PC-3 (cell line): Measurements from ENCODE around the gene H6PD. TPM values are rescaled to one million over a fixed set of nuclear protein-coding genes. Genes with fewer than 3 reads are reported as not detected.

Experiments used
- ATAC-seq: fragments of 200-7000 bp; cut with Tn5 transposase; 2 replicates; pipeline ENCODE4 v1.9.1; 2020; ENCODE audit warnings: mild to moderate bottlenecking, moderate library complexity
- BruUV-seq: library from RNA; stranded (reverse); fragments of 400-500 nt; replicated peaks from 2 replicates; lab custom pipeline; 2021; lab: Mats Ljungman, UMichigan
- CTCF ChIA-PET: fragments of 300-600 bp; sonication (Branson Sonifier 250); formaldehyde crosslinking; loops from one replicate; lab custom pipeline; 2022; ENCODE audit warnings: antibody characterized with exemption; lab: Charles Lee
- POLR2A ChIA-PET: fragments of 300-600 bp; sonication (Branson Sonifier 250); formaldehyde crosslinking; loops from one replicate; lab custom pipeline; 2022; ENCODE audit warnings: antibody characterized with exemption; ENCODE audit not compliant: unreplicated experiment; lab: Charles Lee
- DNase-seq: peaks from one replicate; pipeline ENCODE4 v3.0.0-alpha.2; 2015
- H2AFZ ChIP-seq: fragments of 300-600 bp; sonication (generic); 2 replicates; pipeline ENCODE4 v1.6.0; 2016; ENCODE audit warnings: antibody characterized with exemption, low read length
- H3F3A ChIP-seq: fragments of 300-600 bp; sonication (generic); one replicate; pipeline ENCODE4 v1.6.0; 2017; ENCODE audit warnings: antibody characterized with exemption, low read length, control low read depth, mild to moderate bottlenecking; ENCODE audit not compliant: unreplicated experiment
- H3K27ac ChIP-seq: fragments of 300-600 bp; sonication (generic); 2 replicates; pipeline ENCODE4 v1.5.1; 2016; ENCODE audit warnings: mild to moderate bottlenecking, low read length
- H3K27me3 ChIP-seq: fragments of 300-600 bp; sonication (generic); 2 replicates; pipeline ENCODE4 v1.6.1; 2016; ENCODE audit warnings: low read length, mixed read lengths
- H3K36me3 ChIP-seq: fragments of 300-600 bp; sonication (generic); 2 replicates; pipeline ENCODE4 v1.6.1; 2016; ENCODE audit warnings: low read depth, mixed run types, low read length, mixed read lengths
- H3K4me1 ChIP-seq: fragments of 300-600 bp; sonication (generic); 2 replicates; pipeline ENCODE4 v1.5.1; 2016; ENCODE audit warnings: low read length; ENCODE audit not compliant: insufficient read depth
- H3K4me2 ChIP-seq: fragments of 300-600 bp; sonication (generic); 2 replicates; pipeline ENCODE4 v1.6.0; 2016; ENCODE audit warnings: low read length
- H3K4me3 ChIP-seq: fragments of 300-600 bp; sonication (generic); 2 replicates; pipeline ENCODE4 v1.5.1; 2016; ENCODE audit warnings: mild to moderate bottlenecking, low read length, mixed read lengths
- H3K79me2 ChIP-seq: fragments of 300-600 bp; sonication (generic); 2 replicates; pipeline ENCODE4 v1.6.1; 2017; ENCODE audit warnings: low read length, mixed read lengths
- H3K9ac ChIP-seq: fragments of 300-600 bp; sonication (generic); 2 replicates; pipeline ENCODE4 v1.6.0; 2016; ENCODE audit warnings: mild to moderate bottlenecking, low read length
- H3K9me2 ChIP-seq: fragments of 300-600 bp; sonication (generic); replicated peaks from 2 replicates; pipeline ENCODE4 v1.6.1; 2016; ENCODE audit warnings: mixed run types, low read length, mixed read lengths
- H3K9me3 ChIP-seq: fragments of 300-600 bp; sonication (generic); 2 replicates; pipeline ENCODE4 v1.6.1; 2016; ENCODE audit warnings: low read length, mixed read lengths
- H4K20me1 ChIP-seq: fragments of 300-600 bp; sonication (generic); 2 replicates; pipeline ENCODE4 v1.6.1; 2016; ENCODE audit warnings: low read length, mixed read lengths
- EZH2 ChIP-seq: fragments of 300-600 bp; sonication (generic); IDR thresholded peaks from one replicate; pipeline ENCODE4 v1.6.1; 2017; ENCODE audit warnings: antibody characterized with exemption, mild to moderate bottlenecking, low read length; ENCODE audit not compliant: unreplicated experiment
- EZH2phosphoT487 ChIP-seq: fragments of 300-600 bp; sonication (generic); IDR thresholded peaks from 2 replicates; pipeline ENCODE4 v1.6.1; 2018; ENCODE audit warnings: mild to moderate bottlenecking, antibody characterized with exemption, low read length, borderline replicate concordance
- intact Hi-C: fragments of 100-400 bp; cut with micrococcal nuclease; formaldehyde crosslinking; loops from 2 replicates; pipeline ENCODE4 v1.9.0; 2023
- total RNA-seq: library from RNA; depleted of rRNA; stranded (reverse); fragments of >200 nt; gene quantifications from 2 replicates; pipeline ENCODE4 v1.2.3, GENCODE V29; 2014
- TF ChIP-seq, protein P1 (sequence below): fragments of 300-600 bp; sonication (generic); conservative IDR thresholded peaks from 2 replicates; pipeline ENCODE4 v1.5.1; 2017; ENCODE audit warnings: antibody characterized with exemption, low read depth, mild to moderate bottlenecking, low read length

Gene H6PD
- total RNA-seq, 1 experiment from 2014 or later: 6.8 TPM

GRCh38 chr1:9187004-9187403 lies 47.6 kb upstream of the H6PD start:
- no peaks in the 10 kb centered on the region for H3K9me2 ChIP-seq
- ATAC-seq: no peak
- H3F3A ChIP-seq: no peaks in the 10 kb centered on the region
- H3K27me3 ChIP-seq: no peaks in the 10 kb centered on the region
- ChIA-PET POLR2A (no interaction called here), CTCF (no interaction called here)
- H2AFZ ChIP-seq: no peak overlapping the region
- no peak overlapping the region for H3K27ac ChIP-seq
- H3K9me3 ChIP-seq: no peaks in the 10 kb centered on the region
- H3K79me2 ChIP-seq: no peaks in the 10 kb centered on the region
- H3K9ac ChIP-seq: no peak overlapping the region
- intact Hi-C loops: no loop called here
- TF ChIP-seq, protein P1, sequence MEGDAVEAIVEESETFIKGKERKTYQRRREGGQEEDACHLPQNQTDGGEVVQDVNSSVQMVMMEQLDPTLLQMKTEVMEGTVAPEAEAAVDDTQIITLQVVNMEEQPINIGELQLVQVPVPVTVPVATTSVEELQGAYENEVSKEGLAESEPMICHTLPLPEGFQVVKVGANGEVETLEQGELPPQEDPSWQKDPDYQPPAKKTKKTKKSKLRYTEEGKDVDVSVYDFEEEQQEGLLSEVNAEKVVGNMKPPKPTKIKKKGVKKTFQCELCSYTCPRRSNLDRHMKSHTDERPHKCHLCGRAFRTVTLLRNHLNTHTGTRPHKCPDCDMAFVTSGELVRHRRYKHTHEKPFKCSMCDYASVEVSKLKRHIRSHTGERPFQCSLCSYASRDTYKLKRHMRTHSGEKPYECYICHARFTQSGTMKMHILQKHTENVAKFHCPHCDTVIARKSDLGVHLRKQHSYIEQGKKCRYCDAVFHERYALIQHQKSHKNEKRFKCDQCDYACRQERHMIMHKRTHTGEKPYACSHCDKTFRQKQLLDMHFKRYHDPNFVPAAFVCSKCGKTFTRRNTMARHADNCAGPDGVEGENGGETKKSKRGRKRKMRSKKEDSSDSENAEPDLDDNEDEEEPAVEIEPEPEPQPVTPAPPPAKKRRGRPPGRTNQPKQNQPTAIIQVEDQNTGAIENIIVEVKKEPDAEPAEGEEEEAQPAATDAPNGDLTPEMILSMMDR: no peak
- TF ChIP-seq EZH2: no peak
- no peak for TF ChIP-seq EZH2phosphoT487
- H3K4me3 ChIP-seq: no peak overlapping the region
- H4K20me1 ChIP-seq: no peaks in the 10 kb centered on the region
- no TSS peak for BruUV-seq
- H3K4me2 ChIP-seq: no peak overlapping the region
- no peak for DNase-seq
- H3K4me1 ChIP-seq: no peaks in the 10 kb centered on the region
- H3K36me3 ChIP-seq: no peaks in the 10 kb centered on the region

GRCh38 chr1:9190234-9190633 lies 44.3 kb upstream of the H6PD start:
- CTCF ChIA-PET: interaction anchor here (0.7 kb wide), 1 partner anchor 23 kb away, joined by 3 read pairs; no protein-coding TSS in a partner anchor
- no peaks in the 10 kb centered on the region for H4K20me1 ChIP-seq
- no peaks in the 10 kb centered on the region for H3K9me3 ChIP-seq
- H3K4me3 ChIP-seq: no peak overlapping the region
- H3K4me2 ChIP-seq: no peak overlapping the region
- H3K9me2 ChIP-seq: no peaks in the 10 kb centered on the region
- no peak overlapping the region for H3K9ac ChIP-seq
- H3K36me3 ChIP-seq: no peaks in the 10 kb centered on the region
- TF ChIP-seq, protein P1: no peak
- TF ChIP-seq EZH2phosphoT487 (no peak), EZH2 (no peak)
- POLR2A ChIA-PET: no interaction called here
- H3K27ac ChIP-seq: no peak overlapping the region
- H3K27me3 ChIP-seq: no peaks in the 10 kb centered on the region
- no peaks in the 10 kb centered on the region for H3K79me2 ChIP-seq
- intact Hi-C loops: no loop called here
- no peak for ATAC-seq
- H3K4me1 ChIP-seq: peaks cover 14% of the 10 kb centered on the region
- no peaks in the 10 kb centered on the region for H3F3A ChIP-seq
- no TSS peak for BruUV-seq
- H2AFZ ChIP-seq: no peak overlapping the region
- DNase-seq: no peak

DNA sequence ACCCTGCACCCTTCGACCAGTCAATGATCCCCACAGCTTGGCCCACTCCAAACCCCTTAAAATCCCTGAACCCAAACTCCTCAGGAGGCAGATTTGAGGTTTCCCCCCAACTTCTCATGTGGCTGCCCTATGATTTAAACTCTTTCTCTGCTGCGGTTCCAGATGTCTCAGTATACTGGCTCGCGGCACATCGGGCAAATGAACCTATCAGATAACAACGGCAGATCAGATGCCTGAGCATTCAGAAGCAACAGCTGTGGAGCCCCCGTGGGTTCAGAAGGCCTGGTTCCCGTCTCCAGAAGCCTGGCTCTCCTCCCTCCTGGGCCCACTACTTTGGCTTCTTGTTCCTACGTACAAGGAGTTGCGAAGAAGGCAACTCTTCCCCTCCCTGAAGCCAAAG lies 43.3 kb upstream of the H6PD start:
- BruUV-seq: no TSS peak
- no peak for ATAC-seq
- POLR2A ChIA-PET: no interaction called here

More for the DNA sequence above, 43.3 kb upstream of the H6PD start:
- H3F3A ChIP-seq: no peaks in the 10 kb centered on the region
- no peak overlapping the region for H3K4me3 ChIP-seq
- no peaks in the 10 kb centered on the region for H3K9me3 ChIP-seq
- no peak for TF ChIP-seq EZH2phosphoT487
- TF ChIP-seq EZH2: no peak
- no peaks in the 10 kb centered on the region for H3K9me2 ChIP-seq
- DNase-seq: no peak
- no peaks in the 10 kb centered on the region for H4K20me1 ChIP-seq
- no peak overlapping the region for H3K27ac ChIP-seq
- intact Hi-C loops: no loop called here
- CTCF ChIA-PET: no interaction called here
- no peaks in the 10 kb centered on the region for H3K79me2 ChIP-seq
- H3K4me2 ChIP-seq: no peak overlapping the region
- H3K4me1 ChIP-seq: peaks cover 18% of the 10 kb centered on the region
- H3K27me3 ChIP-seq: no peaks in the 10 kb centered on the region
- H3K9ac ChIP-seq: no peak overlapping the region
- H3K36me3 ChIP-seq: no peaks in the 10 kb centered on the region
- no peak overlapping the region for H2AFZ ChIP-seq
